Measurements from ENCODE around the gene TP63.
A peak's percentile ranks its signal among the peaks of the same experiment; 100 is the strongest.

TP63 gene

DNA sequence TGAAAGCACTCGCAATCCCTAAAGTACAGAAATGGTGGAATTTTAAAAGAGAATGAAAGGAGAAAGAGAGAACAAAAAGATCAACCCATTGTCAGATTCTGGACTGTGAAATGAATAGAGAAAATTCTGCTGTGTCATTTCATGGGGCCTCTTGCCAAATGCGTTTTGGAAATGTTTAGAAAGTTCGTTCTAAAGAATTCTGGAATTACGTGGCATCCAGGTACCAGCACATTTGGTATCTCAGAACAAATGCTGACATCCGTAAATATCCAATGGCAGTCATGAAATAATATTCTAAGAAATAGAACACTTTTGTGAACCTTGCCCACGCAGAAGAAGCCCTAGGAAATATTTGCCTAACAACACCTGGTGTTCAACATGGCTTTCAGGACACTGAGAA is 270.3 kb downstream of the TP63 start:
- no peak for TF ChIP-seq JUND (IDR thresholded peaks at IDR 0.05; ENCODE audit: low read depth)
- in situ Hi-C loops (cut with HindIII; ENCODE audit: low pct_unique_long_range_greater_than_20kb, low sequenced_read_pairs), result no loop called here
- DNase-seq (ENCODE audit: low read depth in 1 of 2, low spot score in 1 of 2), result no peak

DNA sequence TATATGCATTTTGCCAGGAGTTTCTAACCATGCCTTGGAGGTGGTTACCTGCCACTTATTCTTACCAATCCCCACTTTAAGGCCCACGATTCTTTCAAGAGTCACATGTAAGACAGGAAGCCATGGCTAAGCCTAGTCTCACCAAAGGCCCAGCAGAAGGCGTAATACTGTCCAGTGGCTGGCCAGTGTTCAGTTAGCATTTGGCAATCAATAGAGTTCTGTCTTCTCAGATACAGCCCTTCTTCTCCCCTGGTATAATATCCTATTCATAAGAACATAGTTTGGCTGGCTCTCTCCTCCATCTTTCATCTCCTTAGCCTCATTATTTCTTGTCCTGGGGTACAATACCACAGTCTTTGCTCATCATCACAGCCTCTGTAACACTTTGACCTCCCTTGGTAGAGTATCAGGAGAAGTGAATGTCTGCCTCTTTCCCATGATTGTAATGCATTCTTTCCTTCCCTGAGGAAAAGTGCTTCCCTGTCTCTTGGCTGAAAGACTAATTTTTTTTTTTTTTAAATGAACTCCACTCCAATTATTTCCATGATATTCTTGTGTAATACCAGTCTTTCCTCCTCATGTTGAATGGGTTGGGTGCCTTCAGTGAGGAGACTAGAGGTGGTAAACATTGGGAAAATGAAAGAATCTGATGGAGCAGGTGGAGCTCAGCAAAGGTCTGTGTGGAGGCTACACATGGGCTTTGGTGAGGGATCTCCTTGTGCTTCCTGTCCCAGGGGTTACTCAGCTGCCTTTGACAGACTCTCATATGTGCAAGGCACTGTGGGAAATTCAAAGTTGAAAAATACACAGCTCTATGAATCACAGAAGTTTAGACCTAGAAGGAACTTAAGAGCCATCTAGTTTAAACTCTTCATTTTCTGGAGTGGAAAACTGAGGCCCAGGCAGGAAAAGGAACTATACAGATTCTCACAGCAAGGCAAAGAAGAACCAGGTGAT is 271.3 kb downstream of the TP63 start:
- TF ChIP-seq JUND (IDR thresholded peaks at IDR 0.05; ENCODE audit: low read depth), result no peak
- no peak for DNase-seq (ENCODE audit: low read depth in 1 of 2, low spot score in 1 of 2)
- in situ Hi-C loops (cut with HindIII; ENCODE audit: low pct_unique_long_range_greater_than_20kb, low sequenced_read_pairs), result no loop called here

DNA sequence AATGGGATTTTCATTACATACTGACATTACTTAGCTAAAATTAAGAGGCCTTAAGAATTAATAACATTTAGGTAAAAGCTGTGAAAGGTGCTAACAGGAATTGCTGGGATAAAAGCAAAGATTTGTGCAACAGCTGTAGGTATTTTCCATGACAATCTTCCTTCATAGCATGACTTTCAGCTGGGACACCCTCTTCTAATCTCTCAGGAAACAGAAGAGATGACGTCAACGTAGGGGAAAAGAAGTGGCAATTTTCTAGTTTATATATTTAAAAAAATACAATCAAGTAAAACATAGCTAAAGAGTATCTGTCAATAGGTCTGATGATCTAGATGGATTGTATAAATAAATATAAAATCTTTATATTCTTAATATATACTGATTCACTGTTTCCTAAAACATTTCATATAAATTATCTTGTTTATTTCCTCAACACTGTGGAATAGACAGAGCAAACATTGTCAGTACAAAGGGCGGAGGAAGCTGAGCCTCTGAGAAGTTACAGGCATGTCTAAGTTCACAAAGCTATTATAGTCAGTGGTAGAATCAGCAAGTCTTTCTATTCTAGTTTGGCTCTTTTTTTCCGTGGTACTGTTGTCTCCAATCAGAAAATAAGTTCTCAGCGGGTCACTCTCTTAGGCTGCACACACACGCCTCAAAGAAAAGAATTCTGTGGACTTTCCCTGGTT is 272.5 kb downstream of the TP63 start:
- in situ Hi-C loops (cut with HindIII; ENCODE audit: low pct_unique_long_range_greater_than_20kb, low sequenced_read_pairs), result no loop called here
- DNase-seq (ENCODE audit: low read depth in 1 of 2, low spot score in 1 of 2), result no peak
- TF ChIP-seq JUND (IDR thresholded peaks at IDR 0.05; ENCODE audit: low read depth), result no peak

DNA sequence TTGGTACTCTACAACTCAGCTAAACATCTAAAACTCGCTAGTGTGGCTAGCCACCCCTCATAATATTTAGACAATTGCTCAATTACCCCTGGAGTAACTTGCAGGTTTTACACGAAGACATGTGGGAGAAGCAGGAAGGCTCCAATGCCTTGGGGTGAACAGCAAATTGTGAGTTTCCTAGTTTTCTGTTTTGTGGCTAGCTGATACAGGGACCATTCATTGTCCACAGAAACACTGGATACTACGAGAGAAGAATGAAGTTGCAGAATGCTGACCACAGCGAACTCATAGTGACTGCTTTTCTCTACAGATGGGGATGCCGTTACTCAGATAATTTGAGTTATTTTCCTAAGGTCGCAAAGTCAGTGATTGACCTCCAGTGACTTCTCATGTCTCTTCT is 276.6 kb downstream of the TP63 start:
- no peak for DNase-seq (ENCODE audit: low read depth in 1 of 2, low spot score in 1 of 2)
- in situ Hi-C loops (cut with HindIII; ENCODE audit: low pct_unique_long_range_greater_than_20kb, low sequenced_read_pairs), result no loop called here

DNA sequence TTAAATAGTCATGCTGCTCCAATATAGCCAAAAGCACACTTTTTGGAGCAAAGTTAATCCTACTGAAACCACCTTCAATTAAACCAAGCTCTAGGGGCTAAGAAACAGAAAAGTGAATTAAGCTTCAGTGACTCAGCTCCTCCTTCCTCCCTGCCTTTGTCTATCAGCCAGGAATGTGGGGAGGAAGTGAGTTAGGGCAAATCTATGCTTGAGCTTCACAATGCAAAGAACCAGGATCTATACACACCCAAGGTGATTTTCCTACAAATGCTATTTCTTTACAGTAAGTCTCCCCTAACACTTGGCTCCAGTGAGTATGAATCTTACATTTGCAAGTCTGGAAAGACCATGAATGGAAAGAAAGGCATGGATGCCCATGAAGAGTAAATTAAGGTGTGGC is 277.5 kb downstream of the TP63 start:
- DNase-seq (ENCODE audit: low read depth in 1 of 2, low spot score in 1 of 2), result no peak
- in situ Hi-C loops (cut with HindIII; ENCODE audit: low pct_unique_long_range_greater_than_20kb, low sequenced_read_pairs), result no loop called here
- TF ChIP-seq JUND (IDR thresholded peaks at IDR 0.05; ENCODE audit: low read depth), result no peak

More for the DNA sequence above, 276.6 kb downstream of the TP63 start:
- TF ChIP-seq JUND (IDR thresholded peaks at IDR 0.05; ENCODE audit: low read depth), result no peak

DNA sequence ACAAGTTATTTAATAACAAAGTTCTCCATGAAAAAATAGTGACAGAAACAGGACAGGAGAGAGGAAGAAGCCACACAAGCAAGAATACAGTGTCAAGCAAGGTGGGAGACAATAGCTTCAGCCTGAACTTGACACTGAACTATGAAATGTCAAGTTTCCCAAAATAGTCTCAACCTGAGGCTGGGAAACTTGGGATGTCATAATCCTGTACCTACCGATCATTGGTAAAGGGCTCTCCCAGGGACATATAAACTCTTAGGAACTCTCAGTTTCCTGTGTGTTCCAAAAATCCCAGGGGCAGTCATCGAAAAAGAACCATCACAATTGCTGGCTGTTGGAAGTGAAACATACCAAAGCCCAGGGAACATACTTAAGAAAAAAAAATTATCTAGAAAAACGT is 277.9 kb downstream of the TP63 start:
- no peak for DNase-seq (ENCODE audit: low read depth in 1 of 2, low spot score in 1 of 2)

DNA sequence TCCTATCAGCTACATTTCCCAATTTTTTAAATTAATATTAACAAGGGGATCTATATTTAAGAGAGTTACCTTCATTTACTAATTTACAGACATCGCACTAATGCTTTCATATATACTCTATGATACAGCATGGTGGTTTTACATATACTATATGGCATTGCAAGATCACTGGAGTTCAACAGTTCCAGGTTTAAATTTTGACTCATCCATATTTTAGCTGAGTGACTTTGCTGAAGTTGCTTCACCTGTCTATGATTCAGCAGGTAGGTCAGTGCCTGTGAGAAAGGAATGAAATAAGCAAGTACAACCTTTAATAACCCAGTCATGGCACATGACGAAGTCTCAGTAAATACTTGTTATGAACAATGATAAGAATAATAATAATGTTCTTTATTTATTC is 278.4 kb downstream of the TP63 start:
- no peak for TF ChIP-seq JUND (IDR thresholded peaks at IDR 0.05; ENCODE audit: low read depth)
- in situ Hi-C loops (cut with HindIII; ENCODE audit: low pct_unique_long_range_greater_than_20kb, low sequenced_read_pairs), result no loop called here
- DNase-seq (ENCODE audit: low read depth in 1 of 2, low spot score in 1 of 2), result no peak

More for the DNA sequence above, 277.9 kb downstream of the TP63 start:
- in situ Hi-C loops (cut with HindIII; ENCODE audit: low pct_unique_long_range_greater_than_20kb, low sequenced_read_pairs), result no loop called here
- no peak for TF ChIP-seq JUND (IDR thresholded peaks at IDR 0.05; ENCODE audit: low read depth)

DNA sequence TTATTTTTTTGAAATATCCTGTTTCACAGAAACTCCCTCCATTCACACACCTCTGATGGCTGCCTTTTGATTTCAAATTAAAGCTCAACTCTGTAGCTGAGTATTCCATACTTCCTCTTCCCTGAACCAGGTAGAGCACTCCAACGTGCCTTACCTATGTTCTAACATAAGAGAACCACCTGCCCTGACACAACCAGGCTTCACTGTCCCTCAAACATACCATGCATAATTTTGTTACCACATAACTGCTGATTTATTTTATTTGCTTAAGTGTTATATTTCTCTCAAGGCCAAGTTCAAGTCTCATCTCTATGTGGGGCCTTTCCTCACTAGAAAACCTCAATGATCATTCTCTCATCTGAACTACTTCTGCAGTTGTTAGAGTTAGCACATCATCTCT is 279.8 kb downstream of the TP63 start:
- in situ Hi-C loops (cut with HindIII; ENCODE audit: low pct_unique_long_range_greater_than_20kb, low sequenced_read_pairs), result no loop called here
- no peak for TF ChIP-seq JUND (IDR thresholded peaks at IDR 0.05; ENCODE audit: low read depth)
- DNase-seq (ENCODE audit: low read depth in 1 of 2, low spot score in 1 of 2), result peak in 1 of 2 experiments; percentile 47

DNA sequence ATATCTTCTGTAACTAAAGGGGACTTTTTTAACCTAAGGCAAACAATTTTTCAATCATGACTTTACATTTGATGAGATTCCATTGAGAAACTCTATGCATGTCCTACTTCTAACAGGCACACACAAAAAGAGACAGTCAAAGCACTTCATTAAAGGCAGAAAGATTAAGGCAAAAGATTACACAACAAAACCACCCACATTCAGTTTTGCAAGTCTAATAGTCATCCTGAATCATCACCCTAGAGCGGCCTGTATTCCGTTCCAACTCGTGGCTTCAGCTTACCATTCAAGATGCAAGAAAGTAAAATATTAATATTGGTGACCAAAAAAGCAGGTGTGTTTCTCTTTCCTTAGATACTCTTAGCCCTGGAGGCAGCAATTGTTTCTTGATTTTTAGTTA is 283.6 kb downstream of the TP63 start:
- DNase-seq (ENCODE audit: low read depth in 1 of 2, low spot score in 1 of 2), result no peak
- TF ChIP-seq JUND (IDR thresholded peaks at IDR 0.05; ENCODE audit: low read depth), result no peak

DNA sequence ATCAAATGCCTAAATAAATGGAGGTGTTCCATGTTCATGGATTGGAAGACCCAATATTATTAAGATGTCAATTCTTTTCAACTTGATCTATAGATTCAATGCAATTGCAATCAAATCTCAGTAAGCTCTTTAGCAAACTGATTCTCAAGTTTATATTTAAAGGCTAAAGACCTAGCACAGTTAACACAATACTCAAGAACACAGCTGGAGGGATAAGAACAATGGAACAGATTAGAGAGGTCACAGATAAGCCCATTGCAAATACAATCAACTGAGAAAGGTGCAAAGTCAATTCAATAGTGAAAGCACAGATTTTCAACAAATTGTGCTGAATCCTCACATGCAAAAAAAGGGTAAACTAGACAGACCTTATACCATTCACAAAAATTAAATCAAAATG is 290.6 kb downstream of the TP63 start:
- in situ Hi-C loops (cut with HindIII; ENCODE audit: low pct_unique_long_range_greater_than_20kb, low sequenced_read_pairs), result no loop called here
- no peak for DNase-seq (ENCODE audit: low read depth in 1 of 2, low spot score in 1 of 2)
- TF ChIP-seq JUND (IDR thresholded peaks at IDR 0.05; ENCODE audit: low read depth), result no peak

More for the DNA sequence above, 283.6 kb downstream of the TP63 start:
- in situ Hi-C loops (cut with HindIII; ENCODE audit: low pct_unique_long_range_greater_than_20kb, low sequenced_read_pairs), result no loop called here

DNA sequence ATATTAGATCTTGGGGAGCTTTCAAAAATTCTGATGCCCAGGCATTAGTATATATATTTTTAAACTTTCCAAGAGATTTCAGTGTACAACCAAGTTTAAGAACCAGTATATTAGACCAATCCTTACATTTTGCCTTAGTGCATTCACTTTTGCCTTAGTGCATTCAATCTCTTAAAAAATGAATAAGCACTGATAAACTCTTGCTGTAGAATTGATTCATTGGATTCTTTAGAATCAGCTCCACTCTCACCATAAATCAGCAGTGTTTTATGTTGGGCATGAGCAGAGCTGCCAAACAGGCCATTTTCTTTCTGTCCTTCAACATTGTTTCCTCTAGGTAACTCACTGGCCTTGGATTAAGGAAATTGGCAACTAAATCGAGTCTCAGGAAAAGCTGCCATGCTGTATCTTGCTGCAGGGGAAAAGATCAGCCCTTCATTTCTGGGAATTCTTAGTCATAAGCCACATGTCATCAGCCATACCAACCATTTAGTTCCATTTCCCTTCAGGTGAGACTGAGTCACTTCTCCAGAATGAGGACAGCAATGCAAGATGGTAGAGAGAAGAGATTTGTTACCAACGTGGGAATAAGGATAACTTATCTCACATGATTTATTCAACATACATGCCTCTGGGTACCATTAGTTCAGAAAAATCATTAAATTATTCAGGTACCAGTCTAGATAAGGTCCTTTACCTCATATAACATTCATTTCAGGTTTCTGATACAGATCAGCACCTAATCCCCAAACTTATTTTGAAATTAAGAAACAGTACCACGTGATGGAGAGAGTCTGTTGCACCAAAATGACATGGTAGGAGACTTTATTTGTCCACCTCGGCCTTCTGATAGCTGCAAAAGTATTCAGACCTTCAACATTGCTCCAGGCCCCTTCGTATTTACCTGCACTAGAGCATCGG is 297.0 kb downstream of the TP63 start:
- DNase-seq (ENCODE audit: low read depth in 1 of 2, low spot score in 1 of 2), result peak in 1 of 2 experiments; percentile 33
- TF ChIP-seq JUND (IDR thresholded peaks at IDR 0.05; ENCODE audit: low read depth), result no peak
- in situ Hi-C loops (cut with HindIII; ENCODE audit: low pct_unique_long_range_greater_than_20kb, low sequenced_read_pairs), result no loop called here

DNA sequence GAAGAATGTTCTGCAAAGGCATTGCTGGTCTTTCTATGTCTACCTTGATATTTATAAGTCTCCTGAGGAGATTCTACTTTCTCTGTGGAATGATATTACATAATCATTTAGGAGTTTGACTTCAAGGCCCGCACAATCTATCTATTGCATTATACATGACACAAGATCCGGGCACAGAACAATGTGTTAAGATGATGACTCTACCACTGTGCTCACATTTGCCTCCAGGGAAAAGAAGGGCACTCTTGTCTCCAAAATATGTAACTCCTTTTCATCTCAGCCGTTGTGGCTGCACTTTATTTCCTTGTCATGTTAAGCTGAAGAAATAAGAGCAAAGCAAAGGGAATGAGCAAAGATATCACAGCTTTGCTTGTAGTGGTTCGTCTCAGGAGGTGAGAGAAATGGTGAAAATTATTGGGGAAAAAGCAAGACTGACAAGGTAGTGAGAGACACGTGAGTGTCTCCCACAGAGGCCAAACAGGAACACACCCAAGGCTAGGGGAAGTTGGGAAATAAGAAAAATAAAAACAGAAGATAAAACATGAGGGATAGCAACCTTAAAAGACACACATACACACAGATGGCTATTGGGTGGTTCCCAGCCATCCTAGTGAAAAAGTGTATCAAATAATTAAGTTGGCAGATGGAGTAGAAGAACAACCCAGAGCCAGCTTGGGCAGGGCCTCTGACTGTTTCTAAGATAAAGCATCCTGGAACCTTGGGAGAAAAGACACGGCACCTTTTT is 305.2 kb downstream of the TP63 start:
- no peak for TF ChIP-seq JUND (IDR thresholded peaks at IDR 0.05; ENCODE audit: low read depth)
- no peak for DNase-seq (ENCODE audit: low read depth in 1 of 2, low spot score in 1 of 2)
- in situ Hi-C loops (cut with HindIII; ENCODE audit: low pct_unique_long_range_greater_than_20kb, low sequenced_read_pairs), result no loop called here
